A673 (cell line): ENCODE measurements around the gene OSBPL8.

ENCODE experiments used
- EZH2 ChIP-seq: fragments of 200-600 bp; sonication (generic); IDR thresholded peaks from 2 replicates; pipeline ENCODE4 v1.6.1; 2017; ENCODE audit warnings: borderline replicate concordance, low read depth, mild to moderate bottlenecking, mixed read lengths, antibody characterized with exemption, low read length; ENCODE audit not compliant: poor library complexity, severe bottlenecking
- TF ChIP-seq, protein P1 (sequence below): fragments of 300-800, 200-600 bp; sonication (generic); conservative IDR thresholded peaks from 2 replicates; pipeline ENCODE4 v1.5.1; 2017; ENCODE audit warnings: low read depth, mild to moderate bottlenecking, antibody characterized with exemption, low read length, moderate library complexity, mixed read lengths

DNA sequence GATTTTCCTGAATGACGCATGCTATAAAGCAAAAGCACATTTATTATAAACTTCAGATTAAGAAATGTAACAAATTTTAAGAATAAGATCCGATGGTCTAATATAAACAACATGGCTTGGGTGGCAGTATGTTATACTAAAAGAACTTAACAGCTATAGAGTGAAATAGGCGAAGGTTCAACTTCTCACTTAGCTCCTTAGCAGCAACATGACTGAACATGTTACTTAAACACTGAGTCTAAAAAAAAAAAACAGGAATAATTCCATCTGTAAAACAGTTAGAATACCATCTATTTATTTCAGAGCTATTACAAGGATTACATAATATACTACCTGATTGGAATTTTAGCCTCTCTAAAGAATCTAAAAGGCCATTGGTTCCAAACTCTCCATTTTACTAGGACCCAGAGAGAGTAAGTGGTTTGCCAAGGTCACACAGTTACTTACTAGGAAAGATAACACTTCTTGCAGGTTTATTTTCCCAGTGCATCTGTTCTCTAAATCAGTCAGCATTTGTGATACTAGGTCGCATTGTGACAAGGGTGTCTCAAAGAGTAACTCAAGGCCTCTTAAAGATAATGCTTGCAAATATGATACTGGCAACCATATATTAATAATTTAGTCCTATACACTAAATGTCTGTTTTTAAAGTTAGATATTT, 14.8 kb downstream of the OSBPL8 start:
- TF ChIP-seq, protein P1, sequence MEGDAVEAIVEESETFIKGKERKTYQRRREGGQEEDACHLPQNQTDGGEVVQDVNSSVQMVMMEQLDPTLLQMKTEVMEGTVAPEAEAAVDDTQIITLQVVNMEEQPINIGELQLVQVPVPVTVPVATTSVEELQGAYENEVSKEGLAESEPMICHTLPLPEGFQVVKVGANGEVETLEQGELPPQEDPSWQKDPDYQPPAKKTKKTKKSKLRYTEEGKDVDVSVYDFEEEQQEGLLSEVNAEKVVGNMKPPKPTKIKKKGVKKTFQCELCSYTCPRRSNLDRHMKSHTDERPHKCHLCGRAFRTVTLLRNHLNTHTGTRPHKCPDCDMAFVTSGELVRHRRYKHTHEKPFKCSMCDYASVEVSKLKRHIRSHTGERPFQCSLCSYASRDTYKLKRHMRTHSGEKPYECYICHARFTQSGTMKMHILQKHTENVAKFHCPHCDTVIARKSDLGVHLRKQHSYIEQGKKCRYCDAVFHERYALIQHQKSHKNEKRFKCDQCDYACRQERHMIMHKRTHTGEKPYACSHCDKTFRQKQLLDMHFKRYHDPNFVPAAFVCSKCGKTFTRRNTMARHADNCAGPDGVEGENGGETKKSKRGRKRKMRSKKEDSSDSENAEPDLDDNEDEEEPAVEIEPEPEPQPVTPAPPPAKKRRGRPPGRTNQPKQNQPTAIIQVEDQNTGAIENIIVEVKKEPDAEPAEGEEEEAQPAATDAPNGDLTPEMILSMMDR = no peak
- TF ChIP-seq EZH2 = no peak
